Measurements from ENCODE around the gene TMEM143.

TMEM143 gene

GRCh38 chr19:48382286-48382685 is 18.5 kb upstream of the TMEM143 start:
- Histone ChIP-seq H3K9me2 (replicated peaks; ENCODE audit: control insufficient read depth, low read length) (no peaks in the 10 kb centered on the region), H3K79me2 (ENCODE audit: control insufficient read depth, low read length) (no peaks in the 10 kb centered on the region), H3K9me3 (ENCODE audit: control insufficient read depth, insufficient read depth, low read length) (no peaks in the 10 kb centered on the region), H3F3A (ENCODE audit: control insufficient read depth, insufficient read depth) (0 out of 2 replicates have a peak, but pooled peaks cover 3% of the 10 kb centered on the region), H3K4me3 (ENCODE audit: low read length) (no peak overlapping the region), H4K20me1 (ENCODE audit: control insufficient read depth, insufficient read depth, low read depth, low read length) (no peaks in the 10 kb centered on the region), H3K4me2 (ENCODE audit: low read length) (no peak overlapping the region), H3K36me3 (ENCODE audit: control insufficient read depth, low read length) (peaks cover 49% of the 10 kb centered on the region), H3K4me1 (ENCODE audit: control insufficient read depth, low read length) (no peaks in the 10 kb centered on the region), H3K27me3 (ENCODE audit: control insufficient read depth, low read length) (no peaks in the 10 kb centered on the region), H3K27ac (ENCODE audit: low read depth, low read length) (no peak overlapping the region)
- TF ChIP-seq EZH2phosphoT487 (IDR thresholded peaks at IDR 0.05; ENCODE audit: borderline replicate concordance, low read length) (no peak), CTCF (IDR thresholded peaks at IDR 0.05; ENCODE audit: low read depth, low read length, poor library complexity, severe bottlenecking) (no peak)

GRCh38 chr19:48381178-48381950 is 17.6 kb upstream of the TMEM143 start:
- no peak overlapping the region for H3K4me2 ChIP-seq (ENCODE audit: low read length)
- no peaks in the 10 kb centered on the region for H3K79me2 ChIP-seq (ENCODE audit: control insufficient read depth, low read length)
- H3K4me3 ChIP-seq (ENCODE audit: low read length): no peak overlapping the region
- no peak for TF ChIP-seq EZH2phosphoT487 (IDR thresholded peaks at IDR 0.05; ENCODE audit: borderline replicate concordance, low read length)
- no peaks in the 10 kb centered on the region for H3K4me1 ChIP-seq (ENCODE audit: control insufficient read depth, low read length)
- 0 out of 2 replicates have a peak, but pooled peaks cover 3% of the 10 kb centered on the region for H3F3A ChIP-seq (ENCODE audit: control insufficient read depth, insufficient read depth)
- no peaks in the 10 kb centered on the region for H3K27me3 ChIP-seq (ENCODE audit: control insufficient read depth, low read length)
- peaks cover 41% of the 10 kb centered on the region for H3K36me3 ChIP-seq (ENCODE audit: control insufficient read depth, low read length)
- no peaks in the 10 kb centered on the region for H3K9me2 ChIP-seq (replicated peaks; ENCODE audit: control insufficient read depth, low read length)
- no peak overlapping the region for H3K27ac ChIP-seq (ENCODE audit: low read depth, low read length)
- H3K9me3 ChIP-seq (ENCODE audit: control insufficient read depth, insufficient read depth, low read length): no peaks in the 10 kb centered on the region
- H4K20me1 ChIP-seq (ENCODE audit: control insufficient read depth, insufficient read depth, low read depth, low read length): no peaks in the 10 kb centered on the region

GRCh38 chr19:48379058-48379457 is 15.3 kb upstream of the TMEM143 start:
- H3K27ac ChIP-seq (ENCODE audit: low read depth, low read length): no peak overlapping the region
- H3K4me2 ChIP-seq (ENCODE audit: low read length): no peak overlapping the region
- no peak overlapping the region for H3K4me3 ChIP-seq (ENCODE audit: low read length)
- no peaks in the 10 kb centered on the region for H3K27me3 ChIP-seq (ENCODE audit: control insufficient read depth, low read length)
- no peaks in the 10 kb centered on the region for H3K9me2 ChIP-seq (replicated peaks; ENCODE audit: control insufficient read depth, low read length)
- H3K9me3 ChIP-seq (ENCODE audit: control insufficient read depth, insufficient read depth, low read length): no peaks in the 10 kb centered on the region
- H3K79me2 ChIP-seq (ENCODE audit: control insufficient read depth, low read length): no peaks in the 10 kb centered on the region
- H3K4me1 ChIP-seq (ENCODE audit: control insufficient read depth, low read length): no peaks in the 10 kb centered on the region
- TF ChIP-seq EZH2phosphoT487 (IDR thresholded peaks at IDR 0.05; ENCODE audit: borderline replicate concordance, low read length): no peak
- TF ChIP-seq CTCF (IDR thresholded peaks at IDR 0.05; ENCODE audit: low read depth, low read length, poor library complexity, severe bottlenecking): no peak
- H3F3A ChIP-seq (ENCODE audit: control insufficient read depth, insufficient read depth): 0 out of 2 replicates have a peak, but pooled peaks cover 3% of the 10 kb centered on the region
- no peaks in the 10 kb centered on the region for H4K20me1 ChIP-seq (ENCODE audit: control insufficient read depth, insufficient read depth, low read depth, low read length)
- peaks cover 24% of the 10 kb centered on the region for H3K36me3 ChIP-seq (ENCODE audit: control insufficient read depth, low read length)

GRCh38 chr19:48378194-48378570 is 14.4 kb upstream of the TMEM143 start:
- TF ChIP-seq EZH2phosphoT487 (IDR thresholded peaks at IDR 0.05; ENCODE audit: borderline replicate concordance, low read length) (no peak), CTCF (IDR thresholded peaks at IDR 0.05; ENCODE audit: low read depth, low read length, poor library complexity, severe bottlenecking) (no peak)
- Histone ChIP-seq H3K4me1 (ENCODE audit: control insufficient read depth, low read length) (no peaks in the 10 kb centered on the region), H3K27ac (ENCODE audit: low read depth, low read length) (no peak overlapping the region)

More at GRCh38 chr19:48378194-48378570, 14.4 kb upstream of the TMEM143 start:
- Histone ChIP-seq H3K79me2 (ENCODE audit: control insufficient read depth, low read length) (no peaks in the 10 kb centered on the region), H3K4me3 (ENCODE audit: low read length) (no peak overlapping the region), H3K9me2 (replicated peaks; ENCODE audit: control insufficient read depth, low read length) (no peaks in the 10 kb centered on the region), H3K27me3 (ENCODE audit: control insufficient read depth, low read length) (no peaks in the 10 kb centered on the region), H3F3A (ENCODE audit: control insufficient read depth, insufficient read depth) (0 out of 2 replicates have a peak, but pooled peaks cover 3% of the 10 kb centered on the region), H3K4me2 (ENCODE audit: low read length) (no peak overlapping the region), H4K20me1 (ENCODE audit: control insufficient read depth, insufficient read depth, low read depth, low read length) (no peaks in the 10 kb centered on the region), H3K36me3 (ENCODE audit: control insufficient read depth, low read length) (peaks cover 18% of the 10 kb centered on the region), H3K9me3 (ENCODE audit: control insufficient read depth, insufficient read depth, low read length) (no peaks in the 10 kb centered on the region)
